Activated CD4-positive, alpha-beta memory T cell treated with anti-CD3 and anti-CD28 coated beads for 36 hours (primary cell): ENCODE results near the gene TKTL1. TPM values are rescaled to one million over a fixed set of nuclear protein-coding genes. Genes with fewer than 3 reads are reported as not detected.

Experiments used
- CTCF ChIA-PET: fragments of 350-600 bp; sonication (Branson Sonifier 250); formaldehyde crosslinking; loops from one replicate; lab custom pipeline; 2021; ENCODE audit warnings: antibody characterized with exemption, inconsistent platforms; lab: Charles Lee
- POLR2A ChIA-PET: fragments of 350-600 bp; sonication (Branson Sonifier 250); formaldehyde crosslinking; loops from one replicate; lab custom pipeline; 2021; ENCODE audit warnings: antibody characterized with exemption; lab: Charles Lee
- DNase-seq: peaks from one replicate; pipeline ENCODE4 v3.0.0-alpha.2; 2020
- H3K27ac Mint-ChIP-seq: one replicate; pipeline ENCODE4 v1.8.0; 2021; ENCODE audit warnings: mixed read lengths
- H3K27me3 Mint-ChIP-seq: one replicate; pipeline ENCODE4 v1.8.0; 2021; ENCODE audit warnings: mixed read lengths
- H3K36me3 Mint-ChIP-seq: one replicate; pipeline ENCODE4 v1.8.0; 2021; ENCODE audit warnings: mixed read lengths
- H3K4me1 Mint-ChIP-seq: one replicate; pipeline ENCODE4 v1.8.0; 2021; ENCODE audit warnings: low read depth, mixed read lengths
- H3K4me3 Mint-ChIP-seq: one replicate; pipeline ENCODE4 v1.8.0; 2021; ENCODE audit warnings: mild to moderate bottlenecking, mixed read lengths
- H3K9me3 Mint-ChIP-seq: one replicate; pipeline ENCODE4 v1.8.0; 2021; ENCODE audit warnings: mixed read lengths
- intact Hi-C: fragments of 100-400 bp; cut with micrococcal nuclease; formaldehyde crosslinking; loops from one replicate; pipeline ENCODE4 v1.15.1; 2023
- total RNA-seq, 2 experiments: library from RNA; stranded (reverse); gene quantifications; one replicate each; pipeline ENCODE4 v1.2.3, GENCODE V29; 2021

The TKTL1 gene
- total RNA-seq, 2 experiments from 2014 or later: 0.15 to 0.21 TPM

DNA sequence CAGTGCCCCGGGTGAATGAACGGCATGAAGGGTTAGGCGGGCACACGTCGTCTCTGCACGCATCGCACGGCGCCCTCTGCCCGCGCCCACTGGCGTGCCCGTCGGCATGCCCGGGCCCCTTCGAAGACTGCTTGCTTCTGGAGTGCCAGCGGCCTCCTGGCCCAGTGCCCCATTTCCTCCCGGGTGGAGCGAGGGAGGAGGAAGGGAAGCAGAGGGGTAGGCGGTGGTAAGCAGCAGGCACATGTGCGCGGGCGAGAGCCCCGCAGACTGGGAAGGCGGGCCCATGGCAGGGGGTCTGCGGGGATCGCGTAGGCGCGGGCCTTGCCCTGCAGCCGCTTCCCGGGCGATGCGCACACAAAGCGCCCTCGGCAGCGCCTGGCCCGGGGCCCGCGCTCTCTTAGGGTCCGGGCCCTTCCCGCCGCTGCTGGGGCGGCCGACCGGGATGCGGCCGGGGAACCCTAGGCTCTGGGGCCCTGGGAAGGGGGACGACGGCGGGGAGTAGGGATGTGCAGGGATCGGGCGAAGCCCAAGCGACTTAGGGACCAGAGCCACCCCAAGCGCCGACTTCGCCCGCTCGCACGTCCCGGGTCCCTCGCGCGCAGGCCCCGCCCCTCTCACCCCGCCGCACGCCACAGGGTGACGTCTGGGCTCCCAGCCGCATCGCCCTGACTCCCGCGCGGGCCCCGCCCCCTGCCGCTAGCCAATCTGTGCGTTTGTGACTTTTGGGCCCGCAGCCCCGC lies 82.6 kb downstream of the TKTL1 start:
- peak overlapping the region; percentile 82 for H3K27ac Mint-ChIP-seq
- peaks cover 8% of the 10 kb centered on the region for H3K36me3 Mint-ChIP-seq
- peaks cover 27% of the 10 kb centered on the region for H3K4me1 Mint-ChIP-seq
- intact Hi-C loops: loop anchor here (1.0 to 10.0 kb wide), 4 partner anchors 59 to 450 kb away; partner anchors contain the start of genes GDI1, HCFC1, MECP2 and TMEM187
- no peaks in the 10 kb centered on the region for H3K27me3 Mint-ChIP-seq
- ChIA-PET POLR2A (interaction anchor here (0.6 to 1.0 kb wide), 2 partner anchors 7 to 21 kb away, joined by 3 read pairs; no protein-coding TSS in a partner anchor), CTCF (interaction anchor here (0.5 to 0.9 kb wide), 2 partner anchors 149 kb away, joined by 3 read pairs; no protein-coding TSS in a partner anchor)
- DNase-seq: peak; percentile 43
- H3K9me3 Mint-ChIP-seq: no peaks in the 10 kb centered on the region
- peak overlapping the region; percentile 73 for H3K4me3 Mint-ChIP-seq

DNA sequence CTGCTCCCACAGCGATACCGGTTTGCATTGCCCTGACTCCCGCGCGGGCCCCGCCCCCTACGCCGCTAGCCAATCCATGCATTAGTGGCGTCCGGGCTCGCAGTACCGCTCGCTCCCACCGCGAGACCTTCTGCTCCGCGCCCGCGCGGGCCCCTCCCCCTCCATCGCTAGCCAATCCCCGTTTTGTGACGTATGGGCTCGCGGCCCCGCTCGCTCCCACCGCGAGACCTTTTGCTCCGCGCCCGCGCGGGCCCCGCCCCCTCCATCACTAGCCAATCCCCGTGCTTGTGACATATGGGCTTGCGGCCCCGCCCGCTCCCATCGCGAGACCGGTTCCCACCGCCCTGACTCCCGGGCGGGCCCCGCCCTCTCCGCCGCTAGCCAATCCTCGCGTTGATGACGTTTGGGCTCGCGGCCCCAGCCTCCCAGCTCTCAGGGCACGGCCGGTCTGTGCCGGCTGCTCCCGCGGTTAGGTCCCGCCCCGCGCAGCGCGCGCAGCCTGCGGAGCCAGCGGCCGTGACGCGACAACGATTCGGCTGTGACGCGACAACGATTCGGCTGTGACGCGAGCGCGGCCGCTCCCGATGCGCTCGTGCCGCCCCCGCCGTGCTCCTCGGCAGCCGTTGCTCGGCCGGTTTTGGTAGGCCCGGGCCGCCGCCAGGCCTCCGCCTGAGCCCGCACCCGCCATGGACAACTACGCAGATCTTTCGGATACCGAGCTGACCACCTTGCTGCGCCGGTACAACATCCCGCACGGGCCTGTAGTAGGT lies 83.4 kb downstream of the TKTL1 start, which contains the start of gene EMD:
EMD (plus strand) TSS at position 497 of the 770 bp plus-strand sequence; CDS start at position 687, 190 bp downstream.
- Mint-ChIP-seq H3K27ac (peak within 1 kb of the TSS; percentile 87), H3K4me1 (peaks cover 24% of the 10 kb centered on the region), H3K36me3 (peaks cover 8% of the 10 kb centered on the region), H3K27me3 (no peaks in the 10 kb centered on the region), H3K9me3 (no peaks in the 10 kb centered on the region), H3K4me3 (peak within 1 kb of the TSS; percentile 83)
- DNase-seq: peak; percentile 97
- intact Hi-C loops: loop anchor here (1.0 to 10.0 kb wide), 5 partner anchors 10 to 451 kb away; partner anchors contain the start of genes GDI1, HCFC1, MECP2 and TMEM187
- POLR2A ChIA-PET: interaction anchor here (0.6 to 1.1 kb wide), 3 partner anchors 8 to 20 kb away, joined by 3 read pairs; no protein-coding TSS in a partner anchor
- CTCF ChIA-PET: interaction anchor here (0.9 kb wide), 1 partner anchor 148 kb away, joined by 3 read pairs; no protein-coding TSS in a partner anchor

DNA sequence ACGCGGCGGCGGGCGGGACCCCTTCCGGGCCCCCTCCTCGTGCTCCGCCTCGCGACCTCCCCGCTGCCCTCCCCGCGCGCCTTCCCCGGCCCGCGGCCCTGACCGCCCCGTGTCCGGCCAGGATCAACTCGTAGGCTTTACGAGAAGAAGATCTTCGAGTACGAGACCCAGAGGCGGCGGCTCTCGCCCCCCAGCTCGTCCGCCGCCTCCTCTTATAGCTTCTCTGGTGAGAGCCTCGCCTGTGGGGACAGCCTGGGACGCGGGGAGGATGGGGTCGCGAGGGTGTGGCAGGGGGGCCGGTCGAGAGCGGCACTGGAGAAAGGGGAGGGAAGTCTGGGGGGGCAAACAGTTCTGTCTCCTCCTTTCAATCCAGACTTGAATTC lies 84.0 kb downstream of the TKTL1 start:
- Mint-ChIP-seq H3K4me3 (peak overlapping the region; percentile 83), H3K27me3 (no peaks in the 10 kb centered on the region), H3K4me1 (peaks cover 24% of the 10 kb centered on the region), H3K9me3 (no peaks in the 10 kb centered on the region), H3K36me3 (peaks cover 8% of the 10 kb centered on the region), H3K27ac (peak overlapping the region; percentile 87)
- intact Hi-C loops: loop anchor here (1.0 to 10.0 kb wide), 4 partner anchors 10 to 405 kb away; partner anchors contain the start of genes GDI1, HCFC1, MECP2 and TMEM187
- POLR2A ChIA-PET: interaction anchor here (1.0 to 1.2 kb wide), 3 partner anchors 8 to 19 kb away, joined by 3 read pairs; no protein-coding TSS in a partner anchor
- CTCF ChIA-PET: interaction anchor here (0.9 kb wide), 1 partner anchor 147 kb away, joined by 3 read pairs; no protein-coding TSS in a partner anchor
- no peak for DNase-seq

Other genes with a start within 250 kb of the TKTL1 start
- 10 to 100 TPM; 50.8 to 51.0 TPM for gene MECP2, start 198.1 kb upstream of the TKTL1 start, total RNA-seq
- gene OPN1LW, start 151.6 kb upstream of the TKTL1 start, total RNA-seq: not detected
- gene OPN1MW, start 113.2 kb upstream of the TKTL1 start, total RNA-seq: not detected
- not detected for gene OPN1MW2, start 76.0 kb upstream of the TKTL1 start, total RNA-seq
- not detected for gene OPN1MW3, start 38.2 kb upstream of the TKTL1 start, total RNA-seq
- not detected for gene TEX28, start 671 bp upstream of the TKTL1 start, total RNA-seq
- gene FLNA, start 78.8 kb downstream of the TKTL1 start, total RNA-seq: 1,000 to 10,000 TPM; 1,023 to 1,032 TPM
- 10 to 100 TPM; 75.8 to 79.1 TPM for gene EMD, start 83.5 kb downstream of the TKTL1 start, total RNA-seq
- 1,000 to 10,000 TPM; 3,597 to 3,654 TPM for gene RPL10, start 102.6 kb downstream of the TKTL1 start, total RNA-seq
- gene DNASE1L1, start 113.5 kb downstream of the TKTL1 start, total RNA-seq: 10 to 100 TPM; 12.5 to 13.3 TPM
- gene TAFAZZIN, start 115.7 kb downstream of the TKTL1 start, total RNA-seq: 10 to 100 TPM; 58.6 to 66.4 TPM
- 10 to 100 TPM; 30.8 to 31.6 TPM for gene ATP6AP1, start 132.9 kb downstream of the TKTL1 start, total RNA-seq
- 100 to 1,000 TPM; 119 to 121 TPM for gene GDI1, start 141.4 kb downstream of the TKTL1 start, total RNA-seq
- gene FAM50A, start 148.3 kb downstream of the TKTL1 start, total RNA-seq: 10 to 100 TPM; 61.1 to 61.9 TPM
- 10 to 100 TPM; 33.7 to 35.2 TPM for gene PLXNA3, start 162.5 kb downstream of the TKTL1 start, total RNA-seq
- gene LAGE3, start 183.5 kb downstream of the TKTL1 start, total RNA-seq: 10 to 100 TPM; 45.5 to 47.7 TPM
- 10 to 100 TPM; 49.5 to 53.3 TPM for gene UBL4A, start 190.8 kb downstream of the TKTL1 start, total RNA-seq
- gene SLC10A3, start 194.8 kb downstream of the TKTL1 start, total RNA-seq: 10 to 100 TPM; 14.4 to 16.1 TPM
- 10 to 100 TPM; 21.4 to 28.4 TPM for gene FAM3A, start 220.4 kb downstream of the TKTL1 start, total RNA-seq